Measurements from ENCODE around the gene FBN1.

- TF ChIP-seq CTCF (IDR thresholded peaks at IDR 0.05) (no peak), POLR2A (IDR thresholded peaks at IDR 0.05) (no peak), POLR2AphosphoS5 (IDR thresholded peaks at IDR 0.05) (no peak)
Measured at GRCh38 chr15:48520376-48521155, 124.9 kb downstream of the FBN1 start.

Measured in sigmoid colon (tissue), 4 donors.